GM20000 (cell line): ENCODE data around the gene COL1A1.

Experiments used
- DNase-seq: peaks from one replicate; pipeline ENCODE4 v3.0.0; 2012; ENCODE audit warnings: low spot score
- CTCF ChIP-seq: IDR thresholded peaks from 2 replicates; pipeline ENCODE4 v1.5.1; 2012; ENCODE audit warnings: mild to moderate bottlenecking, control low read depth; ENCODE audit errors: extremely low read depth, missing control alignments

COL1A1 gene

DNA sequence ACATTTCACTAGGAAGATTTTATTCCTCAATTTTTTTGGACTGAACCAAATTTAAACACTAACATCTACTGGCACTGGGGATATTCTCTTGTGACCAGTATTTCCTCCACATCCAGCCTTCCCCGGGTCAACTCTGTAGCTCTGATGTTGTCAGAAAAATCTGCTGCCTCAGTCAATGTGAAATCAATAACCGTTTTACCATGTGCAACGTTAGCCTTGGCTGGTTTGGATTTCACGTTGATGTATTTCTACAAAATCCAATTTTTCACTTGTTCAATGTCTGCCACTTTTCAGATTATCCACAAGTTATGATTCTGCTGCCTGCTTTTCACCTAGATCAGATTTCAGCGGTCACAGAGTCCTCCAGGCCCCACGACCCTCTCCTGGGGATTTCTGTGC lies 28.5 kb downstream of the COL1A1 start:
- DNase-seq = no peak
- TF ChIP-seq CTCF = no peak

DNA sequence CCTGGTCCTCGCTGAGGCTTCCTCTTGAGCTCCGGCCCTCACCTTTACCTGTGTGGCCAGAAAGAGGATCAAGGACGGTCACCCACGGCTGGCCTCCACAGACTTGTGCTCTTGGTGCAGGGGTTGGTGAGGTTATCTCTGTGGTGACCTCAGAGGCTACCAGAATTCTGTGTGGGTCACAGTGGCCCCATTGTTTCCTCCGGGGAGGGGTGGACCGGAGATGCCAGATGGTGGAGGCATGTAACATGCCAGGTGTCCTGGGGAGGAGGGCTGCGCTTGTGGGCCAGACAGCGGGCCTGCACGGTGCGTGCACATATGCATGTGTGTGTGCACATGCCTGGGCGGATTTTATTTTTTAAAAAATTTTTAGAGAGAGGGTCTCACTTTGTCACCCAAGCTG lies 29.3 kb downstream of the COL1A1 start:
- no peak for DNase-seq
- TF ChIP-seq CTCF = no peak

DNA sequence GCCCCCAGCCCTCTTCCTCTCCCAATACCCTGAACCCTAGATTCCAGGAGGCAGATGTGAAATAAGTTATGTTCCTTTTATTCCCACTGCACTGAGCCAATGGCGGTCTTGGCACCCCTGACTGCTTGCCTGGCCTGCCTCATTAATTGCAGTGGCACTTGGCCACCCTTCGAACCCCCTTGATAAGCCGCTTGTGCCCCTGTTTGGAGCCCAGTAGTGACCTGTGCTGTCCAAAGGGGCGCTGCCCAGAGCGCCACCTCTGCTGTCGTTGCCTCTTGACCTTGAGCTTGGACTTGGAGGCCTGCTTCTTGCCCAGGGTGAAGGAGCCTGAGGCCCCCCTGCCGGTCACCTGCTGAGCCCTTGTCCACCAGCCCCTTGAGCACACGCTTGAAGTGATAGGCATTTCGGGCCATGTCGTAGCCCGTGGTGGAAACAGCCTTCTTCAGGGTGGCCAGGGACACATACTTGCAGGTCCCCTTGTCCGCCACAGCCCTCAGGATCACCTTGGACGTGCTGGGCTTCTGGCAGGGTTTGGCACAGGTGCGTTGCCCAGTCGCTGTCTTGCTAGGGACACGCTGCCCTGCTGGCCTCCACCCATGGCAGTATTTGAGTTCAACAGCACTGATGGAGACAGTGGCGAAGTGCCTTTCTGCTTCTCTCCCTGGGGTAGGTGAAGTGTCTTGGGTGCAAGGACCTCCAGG lies 29.9 kb downstream of the COL1A1 start:
- no peak for TF ChIP-seq CTCF
- DNase-seq = no peak

DNA sequence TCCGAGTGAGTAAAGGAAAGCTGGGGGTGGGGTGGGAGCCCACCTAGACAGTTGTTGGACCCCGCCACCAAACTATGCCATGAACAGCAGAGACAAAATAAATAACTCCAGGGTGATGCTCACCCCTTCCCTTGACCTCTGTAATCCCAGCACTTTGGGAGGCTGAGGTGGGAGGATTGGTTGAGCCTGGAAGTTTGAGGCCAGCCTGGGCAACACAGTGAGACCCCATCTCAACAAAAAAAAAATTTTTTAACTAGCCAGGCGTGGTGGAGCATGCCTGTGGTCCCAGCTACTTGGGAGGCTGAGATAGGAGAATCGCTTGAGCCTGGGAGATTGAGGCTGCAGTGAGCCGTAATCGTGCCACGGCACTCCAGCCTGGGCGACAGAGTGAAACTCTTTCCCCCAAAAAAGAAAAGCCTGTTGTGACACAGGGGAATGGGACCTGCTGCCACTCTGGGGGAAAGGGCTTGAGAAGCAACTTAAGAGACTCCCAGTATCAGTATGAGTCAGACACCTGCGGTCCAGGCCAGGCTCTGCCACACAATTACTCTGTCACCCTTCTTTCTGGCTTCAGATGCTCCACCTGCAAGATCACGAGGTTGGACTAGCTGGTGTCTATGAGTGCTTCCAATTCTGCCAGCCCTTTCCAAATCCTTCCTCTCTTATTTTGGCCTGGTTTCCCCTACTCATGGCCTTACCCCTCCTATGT lies 30.6 kb downstream of the COL1A1 start:
- DNase-seq = peak; percentile 67
- TF ChIP-seq CTCF = no peak

DNA sequence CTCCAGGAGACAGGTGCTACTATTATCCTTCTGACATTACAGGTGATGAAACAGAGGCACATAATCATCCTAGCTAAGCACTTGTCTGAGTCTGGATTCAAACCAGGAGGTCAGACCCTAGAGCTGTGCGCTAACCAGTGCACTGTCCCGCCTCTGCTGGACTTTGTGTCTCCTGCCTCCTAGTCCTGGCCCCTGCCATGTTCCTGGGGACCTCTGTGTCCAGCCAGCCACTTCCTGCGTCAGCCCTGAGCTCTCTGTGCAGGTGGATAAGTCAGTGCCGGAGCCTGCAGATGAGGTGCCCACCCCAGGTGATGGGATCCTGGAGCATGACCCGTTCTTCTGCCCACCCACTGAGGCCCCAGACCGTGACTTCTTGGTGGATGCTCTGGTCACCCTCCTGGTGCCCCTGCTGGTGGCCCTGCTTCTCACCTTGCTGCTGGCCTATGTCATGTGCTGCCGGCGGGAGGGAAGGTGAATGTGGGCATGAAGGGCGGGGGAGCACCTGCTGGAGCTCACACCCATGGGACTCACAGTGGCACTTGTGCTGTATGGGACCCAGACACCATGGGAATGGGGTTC lies 31.5 kb downstream of the COL1A1 start:
- no peak for TF ChIP-seq CTCF
- no peak for DNase-seq

GRCh38 chr17:50169121-50169764 lies 32.2 kb downstream of the COL1A1 start:
- DNase-seq = peak; percentile 77
- TF ChIP-seq CTCF = peak; percentile 77

- DNase-seq = no peak
- TF ChIP-seq CTCF = no peak
Measured at GRCh38 chr17:50168319-50168718, 33.1 kb downstream of the COL1A1 start.
